Activated CD8-positive, alpha-beta T cell treated with anti-CD3 and anti-CD28 coated beads, Interleukin-2, amount 10 ng/mL, durations not matched to agents 7 days and 5 days (primary cell): ENCODE data around the gene PRPF38A. TPM values are rescaled to one million over a fixed set of nuclear protein-coding genes. Genes with fewer than 3 reads are reported as not detected.

ENCODE experiments used
- ATAC-seq: fragments of 150-1000 bp; cut with Tn5 transposase; one replicate; pipeline ENCODE4 v1.10.0; 2021; ENCODE audit warnings: moderate library complexity
- CTCF ChIA-PET: fragments of 350-600 bp; sonication (Branson Sonifier 250); formaldehyde crosslinking; loops from one replicate; lab custom pipeline; 2021; ENCODE audit warnings: antibody characterized with exemption; lab: Charles Lee
- POLR2A ChIA-PET: fragments of 350-600 bp; sonication (Branson Sonifier 250); formaldehyde crosslinking; loops from one replicate; lab custom pipeline; 2021; ENCODE audit warnings: antibody characterized with exemption; lab: Charles Lee
- DNase-seq: peaks from one replicate; pipeline ENCODE4 v3.0.0-alpha.2; 2020
- H3K27ac Mint-ChIP-seq: one replicate; pipeline ENCODE4 v1.8.0; 2021; ENCODE audit warnings: mild to moderate bottlenecking, mixed read lengths
- H3K27me3 Mint-ChIP-seq: one replicate; pipeline ENCODE4 v1.8.0; 2021; ENCODE audit warnings: low read depth, mixed read lengths
- H3K36me3 Mint-ChIP-seq: one replicate; pipeline ENCODE4 v1.8.0; 2021; ENCODE audit warnings: low read depth, mixed read lengths
- H3K4me1 Mint-ChIP-seq: one replicate; pipeline ENCODE4 v1.8.0; 2021; ENCODE audit warnings: low read depth, mixed read lengths
- H3K4me3 Mint-ChIP-seq: one replicate; pipeline ENCODE4 v1.8.0; 2021; ENCODE audit warnings: mild to moderate bottlenecking, mixed read lengths
- H3K9me3 Mint-ChIP-seq: one replicate; pipeline ENCODE4 v1.8.0; 2022; ENCODE audit warnings: mixed read lengths; ENCODE audit not compliant: insufficient read depth
- total RNA-seq, 2 experiments: library from RNA; stranded (reverse); gene quantifications; one replicate each; pipeline ENCODE4 v1.2.3, GENCODE V29; 2021

Gene PRPF38A
- total RNA-seq, 2 experiments from 2014 or later = 102 to 104 TPM

DNA sequence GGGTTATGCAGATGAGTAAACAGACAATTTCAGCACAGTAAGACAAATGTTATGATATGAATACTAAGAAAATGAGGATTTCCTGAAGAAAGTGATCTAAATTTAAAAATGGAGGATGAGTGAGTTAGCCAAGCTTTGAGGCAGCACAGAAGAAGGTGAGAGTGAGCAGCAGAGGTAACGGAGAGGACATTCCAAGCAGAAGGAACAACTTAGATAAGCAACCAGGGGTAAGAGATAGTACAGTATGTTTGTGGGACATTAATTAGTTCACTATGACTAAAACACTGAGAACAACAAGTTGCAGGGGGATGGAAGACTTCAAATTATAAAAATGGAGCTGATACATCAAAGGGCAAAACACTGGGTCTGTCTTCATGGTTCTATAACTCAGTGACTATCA lies 22.8 kb downstream of the PRPF38A start:
- Mint-ChIP-seq H3K27me3 (no peaks in the 10 kb centered on the region), H3K9me3 (no peaks in the 10 kb centered on the region), H3K4me3 (no peak overlapping the region), H3K36me3 (peaks cover 49% of the 10 kb centered on the region), H3K4me1 (peaks cover 35% of the 10 kb centered on the region), H3K27ac (no peak overlapping the region)
- DNase-seq (no peak), ATAC-seq (no peak)
- ChIA-PET CTCF (interaction anchor here (1.1 to 1.2 kb wide), 2 partner anchors 11 to 259 kb away, joined by 3 read pairs; no protein-coding TSS in a partner anchor), POLR2A (interaction anchor here (0.8 to 2.0 kb wide), 2 partner anchors 23 to 126 kb away, joined by 3 to 7 read pairs; partner anchors contain the start of genes ORC1 and PRPF38A)

DNA sequence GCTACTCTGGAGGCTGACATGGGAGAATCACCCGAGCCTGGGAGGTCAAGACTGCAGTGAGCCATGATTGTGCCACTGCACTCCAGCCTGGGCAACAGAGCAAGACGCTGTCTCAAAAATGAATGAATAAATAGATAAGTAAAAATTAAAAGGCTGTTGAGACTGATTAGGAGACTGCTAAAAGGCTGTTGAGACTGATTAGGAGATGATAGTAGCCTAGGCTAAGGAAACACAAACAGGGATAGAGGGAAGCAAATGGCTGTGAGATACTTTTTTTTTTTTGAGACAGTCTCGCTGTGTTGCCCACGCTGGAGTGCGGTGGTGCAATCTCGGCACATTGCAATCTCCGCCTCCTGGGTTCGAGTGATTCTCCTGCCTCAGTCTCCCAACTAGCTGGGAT lies 28.4 kb downstream of the PRPF38A start:
- no peak overlapping the region for H3K27ac Mint-ChIP-seq
- peaks cover 39% of the 10 kb centered on the region for H3K36me3 Mint-ChIP-seq
- H3K4me1 Mint-ChIP-seq = no peaks in the 10 kb centered on the region
- H3K27me3 Mint-ChIP-seq = no peaks in the 10 kb centered on the region
- H3K4me3 Mint-ChIP-seq = no peak overlapping the region
- ChIA-PET CTCF (interaction anchor here (1.0 kb wide), 1 partner anchor 9 kb away, joined by 3 read pairs; no protein-coding TSS in a partner anchor), POLR2A (no interaction called here)
- DNase-seq (no peak), ATAC-seq (no peak)
- H3K9me3 Mint-ChIP-seq = no peaks in the 10 kb centered on the region

DNA sequence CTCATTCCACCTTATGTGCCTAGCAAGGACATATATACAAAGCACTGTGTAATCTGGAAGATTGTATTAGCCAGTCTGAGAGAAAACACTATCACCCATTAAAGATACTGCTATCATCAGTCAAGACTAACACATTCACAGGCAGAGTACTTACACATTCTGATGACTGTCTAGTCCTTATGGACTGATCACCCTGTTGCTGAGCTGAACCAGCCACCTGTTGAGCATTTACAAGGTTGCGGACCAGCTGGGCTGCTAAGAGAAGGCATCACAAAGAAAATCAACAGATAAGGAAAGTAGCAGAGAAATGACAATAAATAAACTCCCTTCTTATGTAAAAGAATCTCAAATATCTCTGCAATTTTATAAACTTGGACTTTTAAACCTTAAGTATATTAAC lies 30.8 kb downstream of the PRPF38A start:
- H3K4me1 Mint-ChIP-seq = no peaks in the 10 kb centered on the region
- H3K9me3 Mint-ChIP-seq = no peaks in the 10 kb centered on the region
- H3K36me3 Mint-ChIP-seq = peaks cover 37% of the 10 kb centered on the region
- no peak overlapping the region for H3K4me3 Mint-ChIP-seq
- no peak overlapping the region for H3K27ac Mint-ChIP-seq
- ChIA-PET CTCF (interaction anchor here (1.2 kb wide), 1 partner anchor 30 kb away, joined by 4 read pairs; the partner anchor contains the start of genes ORC1 and PRPF38A), POLR2A (no interaction called here)
- DNase-seq (no peak), ATAC-seq (no peak)
- H3K27me3 Mint-ChIP-seq = no peaks in the 10 kb centered on the region

DNA sequence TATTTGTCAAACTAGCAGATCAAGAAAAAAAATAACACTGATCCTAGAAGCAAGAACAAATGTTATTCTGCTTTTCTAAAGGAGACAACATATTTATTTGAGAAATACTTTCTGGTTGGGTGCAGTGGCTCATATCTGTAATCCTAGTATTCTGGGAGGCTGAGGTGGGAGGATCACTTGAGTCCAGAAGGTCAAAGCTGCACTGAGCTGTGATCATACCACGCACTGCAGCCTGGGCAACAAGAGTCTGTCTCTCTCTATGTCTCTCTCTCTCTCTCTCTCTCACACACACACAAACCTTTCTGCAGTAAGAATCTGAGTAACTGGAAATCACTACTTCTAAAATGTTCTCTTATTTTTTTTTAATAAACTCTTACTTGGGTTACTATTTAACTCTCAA lies 31.2 kb downstream of the PRPF38A start:
- Mint-ChIP-seq H3K9me3 (no peaks in the 10 kb centered on the region), H3K27ac (no peak overlapping the region), H3K4me1 (no peaks in the 10 kb centered on the region), H3K36me3 (peaks cover 36% of the 10 kb centered on the region), H3K27me3 (no peaks in the 10 kb centered on the region), H3K4me3 (no peak overlapping the region)
- ATAC-seq (no peak), DNase-seq (no peak)
- POLR2A ChIA-PET = no interaction called here
- CTCF ChIA-PET = interaction anchor here (1.2 kb wide), 1 partner anchor 31 kb away, joined by 4 read pairs; the partner anchor contains the start of genes ORC1 and PRPF38A

DNA sequence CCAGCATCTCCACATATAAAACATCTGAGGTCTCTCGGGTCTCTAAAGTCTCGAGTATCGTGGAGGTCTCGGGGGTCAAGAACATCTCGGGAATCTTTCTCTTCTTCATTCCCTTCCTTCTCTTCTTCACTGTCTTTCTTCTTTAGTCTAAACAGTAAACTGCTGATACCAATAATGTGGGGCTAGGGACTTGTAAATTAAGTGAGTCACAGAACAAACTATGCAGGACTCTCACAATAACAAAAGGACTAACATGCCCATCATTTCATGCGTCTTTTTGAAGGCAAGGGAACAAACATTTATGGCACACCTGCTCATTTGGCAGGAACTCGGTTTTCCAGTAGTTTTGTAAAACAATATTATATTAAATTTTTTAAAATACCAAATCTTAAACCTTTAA lies 32.4 kb downstream of the PRPF38A start:
- H3K4me1 Mint-ChIP-seq = no peaks in the 10 kb centered on the region
- DNase-seq = no peak
- ATAC-seq = no peak
- no peaks in the 10 kb centered on the region for H3K27me3 Mint-ChIP-seq
- no peak overlapping the region for H3K27ac Mint-ChIP-seq
- peaks cover 30% of the 10 kb centered on the region for H3K36me3 Mint-ChIP-seq
- no peak overlapping the region for H3K4me3 Mint-ChIP-seq
- CTCF ChIA-PET = no interaction called here
- no peaks in the 10 kb centered on the region for H3K9me3 Mint-ChIP-seq
- POLR2A ChIA-PET = no interaction called here

DNA sequence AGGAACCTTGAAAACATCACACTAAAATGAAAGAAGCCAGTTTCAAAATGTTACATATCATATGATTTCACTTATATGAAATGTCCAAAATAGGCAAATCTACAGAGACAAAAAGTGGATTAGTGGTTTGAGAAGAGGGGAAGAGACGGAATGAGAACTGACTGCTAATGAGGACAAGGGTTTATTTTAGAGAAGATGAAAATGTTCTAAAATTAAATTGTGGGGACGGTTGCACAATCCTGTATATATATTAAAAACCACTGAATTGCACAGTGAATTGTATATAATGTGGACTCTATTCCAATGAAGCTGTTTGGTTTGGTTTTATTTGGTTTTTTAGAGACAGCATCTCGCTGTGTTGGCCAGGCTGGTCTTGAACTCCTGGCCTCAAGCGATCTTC lies 35.6 kb downstream of the PRPF38A start:
- H3K27me3 Mint-ChIP-seq = no peaks in the 10 kb centered on the region
- H3K36me3 Mint-ChIP-seq = peaks cover 31% of the 10 kb centered on the region
- H3K4me1 Mint-ChIP-seq = no peaks in the 10 kb centered on the region
- DNase-seq = no peak
- POLR2A ChIA-PET = interaction anchor here (1.0 kb wide), 1 partner anchor 40 kb away, joined by 3 read pairs; no protein-coding TSS in a partner anchor
- no peak for ATAC-seq
- no peaks in the 10 kb centered on the region for H3K9me3 Mint-ChIP-seq
- CTCF ChIA-PET = no interaction called here
- H3K27ac Mint-ChIP-seq = no peak overlapping the region
- no peak overlapping the region for H3K4me3 Mint-ChIP-seq

DNA sequence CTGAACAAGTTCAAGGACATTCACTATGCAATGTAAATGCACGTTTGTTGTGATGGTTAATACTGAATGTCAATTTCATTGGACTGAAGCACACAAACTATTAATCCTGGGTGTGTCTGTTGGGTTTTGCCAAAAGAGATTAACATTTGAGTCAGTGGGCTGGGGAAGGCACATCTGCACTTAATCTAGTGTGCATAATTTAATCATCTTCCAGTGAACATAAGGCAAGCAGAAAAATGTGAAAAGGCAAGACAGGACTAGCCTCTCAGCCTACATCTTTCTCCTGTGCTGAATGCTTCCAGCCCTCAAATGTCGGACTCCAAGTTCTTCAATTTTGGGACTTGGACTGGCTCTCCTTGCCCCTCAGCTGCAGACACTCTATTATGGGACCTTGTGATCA lies 40.1 kb downstream of the PRPF38A start:
- POLR2A ChIA-PET = no interaction called here
- H3K4me1 Mint-ChIP-seq = no peaks in the 10 kb centered on the region
- peaks cover 29% of the 10 kb centered on the region for H3K36me3 Mint-ChIP-seq
- no peak overlapping the region for H3K27ac Mint-ChIP-seq
- DNase-seq (no peak), ATAC-seq (no peak)
- no peaks in the 10 kb centered on the region for H3K9me3 Mint-ChIP-seq
- CTCF ChIA-PET = interaction anchor here (1.1 kb wide), 1 partner anchor 41 kb away, joined by 3 read pairs; no protein-coding TSS in a partner anchor
- H3K27me3 Mint-ChIP-seq = no peaks in the 10 kb centered on the region
- no peak overlapping the region for H3K4me3 Mint-ChIP-seq

DNA sequence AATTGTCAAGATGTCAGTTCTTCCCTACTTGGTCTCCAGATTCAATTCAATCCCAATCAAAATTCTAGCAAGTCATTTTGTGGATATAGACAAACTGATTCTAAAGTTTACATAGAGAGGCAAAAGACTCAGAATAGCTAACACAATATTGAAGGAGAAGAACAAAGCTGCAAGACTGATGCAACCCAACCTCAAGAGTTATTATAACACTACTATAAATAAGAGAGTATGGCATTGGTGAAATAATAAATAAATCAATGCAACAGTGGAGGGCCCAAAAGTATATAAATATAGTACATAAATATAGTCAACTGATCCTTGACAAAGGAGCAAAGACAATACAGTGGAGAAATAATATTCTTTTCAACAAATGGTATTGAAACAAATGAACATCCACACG lies 49.7 kb downstream of the PRPF38A start:
- Mint-ChIP-seq H3K27ac (no peak overlapping the region), H3K4me3 (no peak overlapping the region), H3K36me3 (peaks cover 25% of the 10 kb centered on the region), H3K9me3 (no peaks in the 10 kb centered on the region), H3K4me1 (no peaks in the 10 kb centered on the region), H3K27me3 (no peaks in the 10 kb centered on the region)
- POLR2A ChIA-PET = no interaction called here
- DNase-seq (no peak), ATAC-seq (no peak)
- CTCF ChIA-PET = interaction anchor here (1.6 kb wide), 1 partner anchor 231 kb away, joined by 4 read pairs; no protein-coding TSS in a partner anchor

DNA sequence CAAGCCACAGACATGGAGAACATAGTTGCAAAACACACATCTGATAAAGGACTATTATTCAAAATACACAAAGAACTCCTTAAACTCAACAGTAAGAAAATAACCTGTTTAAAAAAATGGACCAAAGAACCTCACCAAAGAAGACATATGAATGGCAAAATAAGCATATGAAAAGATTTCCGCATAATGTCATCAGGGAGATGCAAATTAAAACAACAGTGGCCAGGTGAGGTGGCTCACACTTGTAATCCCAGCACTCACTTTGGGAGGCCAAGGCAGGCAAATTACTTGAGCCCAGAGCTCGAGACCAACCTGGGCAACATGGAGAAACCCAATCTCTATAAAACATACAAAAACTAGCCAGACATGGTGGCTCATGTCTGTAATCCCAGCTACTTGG lies 50.4 kb downstream of the PRPF38A start:
- Mint-ChIP-seq H3K36me3 (peaks cover 25% of the 10 kb centered on the region), H3K27me3 (no peaks in the 10 kb centered on the region), H3K4me3 (no peak overlapping the region), H3K4me1 (no peaks in the 10 kb centered on the region), H3K9me3 (no peaks in the 10 kb centered on the region), H3K27ac (no peak overlapping the region)
- ATAC-seq = no peak
- DNase-seq = no peak
- ChIA-PET POLR2A (no interaction called here), CTCF (interaction anchor here (1.0 to 1.7 kb wide), 2 partner anchors 17 to 31 kb away, joined by 3 to 4 read pairs; no protein-coding TSS in a partner anchor)

DNA sequence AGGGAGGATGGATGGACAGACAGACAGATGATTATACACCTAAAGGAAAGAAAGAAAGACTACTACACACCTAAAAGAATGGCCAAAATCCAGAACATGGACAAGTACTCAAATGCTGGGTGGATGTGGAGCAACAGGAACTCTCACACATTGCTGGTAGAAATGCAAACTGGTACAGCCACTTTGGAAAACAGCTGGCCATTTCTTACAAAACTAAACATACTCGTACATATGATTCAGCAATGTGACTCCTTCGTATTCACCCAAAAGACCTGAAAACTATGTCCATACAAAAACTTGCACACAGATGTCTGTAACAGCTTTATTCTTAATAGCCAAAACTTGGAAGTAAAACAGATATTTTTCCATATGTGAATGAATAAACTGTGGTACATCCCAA lies 51.3 kb downstream of the PRPF38A start:
- no peaks in the 10 kb centered on the region for H3K9me3 Mint-ChIP-seq
- H3K27ac Mint-ChIP-seq = no peak overlapping the region
- ATAC-seq = no peak
- DNase-seq = no peak
- H3K27me3 Mint-ChIP-seq = no peaks in the 10 kb centered on the region
- peaks cover 28% of the 10 kb centered on the region for H3K36me3 Mint-ChIP-seq
- H3K4me3 Mint-ChIP-seq = no peak overlapping the region
- no peaks in the 10 kb centered on the region for H3K4me1 Mint-ChIP-seq
- ChIA-PET POLR2A (no interaction called here), CTCF (interaction anchor here (1.7 kb wide), 1 partner anchor 17 kb away, joined by 3 read pairs; no protein-coding TSS in a partner anchor)

DNA sequence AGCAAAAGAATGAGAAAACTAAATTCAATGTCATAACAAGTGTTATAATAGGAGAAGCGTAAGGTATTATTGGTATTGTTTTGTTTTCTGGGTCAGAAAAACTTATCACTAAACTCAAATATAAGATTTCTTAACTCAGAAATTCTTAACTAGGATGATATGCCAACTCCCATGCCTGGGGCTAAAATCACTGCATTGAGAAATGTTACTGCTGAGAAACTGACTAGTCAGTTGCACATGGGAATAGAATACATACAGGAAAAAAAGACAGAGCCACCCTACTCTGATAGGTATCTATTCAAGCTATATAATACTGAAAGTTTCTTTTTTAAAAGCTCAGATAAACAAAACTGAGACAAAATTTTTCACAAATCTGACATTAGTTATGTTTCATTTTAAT lies 56.3 kb downstream of the PRPF38A start:
- peaks cover 18% of the 10 kb centered on the region for H3K36me3 Mint-ChIP-seq
- H3K27me3 Mint-ChIP-seq = no peaks in the 10 kb centered on the region
- ATAC-seq (no peak), DNase-seq (no peak)
- H3K27ac Mint-ChIP-seq = no peak overlapping the region
- ChIA-PET CTCF (interaction anchor here (1.1 kb wide), 1 partner anchor 22 kb away, joined by 3 read pairs; no protein-coding TSS in a partner anchor), POLR2A (no interaction called here)
- no peaks in the 10 kb centered on the region for H3K4me1 Mint-ChIP-seq
- no peaks in the 10 kb centered on the region for H3K9me3 Mint-ChIP-seq
- no peak overlapping the region for H3K4me3 Mint-ChIP-seq

DNA sequence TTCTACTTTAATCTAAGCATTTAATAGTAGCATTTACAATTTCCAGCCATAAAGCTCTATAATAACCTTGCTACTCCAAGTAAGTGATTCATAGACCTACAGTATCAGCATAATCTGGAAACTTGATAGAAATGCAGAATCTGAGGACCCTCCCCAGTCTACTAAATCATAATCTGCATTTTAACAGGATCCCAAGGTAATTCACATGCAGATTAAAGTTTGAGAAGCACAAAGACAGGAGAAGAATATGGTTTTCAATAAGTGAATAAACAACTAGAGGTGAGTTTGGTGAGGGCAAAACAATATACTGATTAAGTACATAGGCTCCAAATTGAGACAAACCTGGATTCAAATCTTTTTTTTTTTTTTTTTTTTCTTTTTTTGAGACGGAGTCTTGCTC lies 57.4 kb downstream of the PRPF38A start:
- Mint-ChIP-seq H3K27ac (no peak overlapping the region), H3K4me1 (no peaks in the 10 kb centered on the region), H3K36me3 (peaks cover 16% of the 10 kb centered on the region), H3K9me3 (no peaks in the 10 kb centered on the region), H3K27me3 (no peaks in the 10 kb centered on the region), H3K4me3 (no peak overlapping the region)
- CTCF ChIA-PET = no interaction called here
- POLR2A ChIA-PET = no interaction called here
- DNase-seq (no peak), ATAC-seq (no peak)
